CD4-positive, CD25-positive, alpha-beta regulatory T cell (primary cell): ENCODE measurements around the gene ERV3-1. TPM values are rescaled to one million over a fixed set of nuclear protein-coding genes. Genes with fewer than 3 reads are reported as not detected.
A peak's percentile ranks its signal among the peaks of the same experiment; 100 is the strongest.
"Not testable (repeated sequence)": the region's sequence is repeated elsewhere in the genome, so short reads cannot be mapped to it uniquely, and the experiment has no call there.

Experiments
- ATAC-seq, 2 donors: fragments of 150-1000 bp; cut with Tn5 transposase; one replicate each; pipeline ENCODE4 v1.10.0; 2021; ENCODE audit warnings: low read depth in 2 of 2, moderate number of reproducible peaks in 2 of 2, moderate library complexity in 1 of 2
- DNase-seq, 3 donors: peaks; one replicate each; pipeline versions ENCODE4 v3.0.0 to v3.0.0-alpha.2; 2012 to 2022; ENCODE audit warnings: mixed read lengths in 1 of 3
- H3K27ac ChIP-seq: one replicate; pipeline ENCODE4 v1.7.0; 2013; ENCODE audit warnings: mild to moderate bottlenecking, low read length; ENCODE audit not compliant: insufficient read depth, poor library complexity, severe bottlenecking
- H3K27me3 ChIP-seq: one replicate; pipeline ENCODE4 v1.7.0; 2013; ENCODE audit warnings: low read length; ENCODE audit not compliant: control insufficient read depth, insufficient read depth
- H3K36me3 ChIP-seq: one replicate; pipeline ENCODE4 v1.7.0; 2013; ENCODE audit warnings: mild to moderate bottlenecking, low read length, moderate library complexity; ENCODE audit not compliant: control insufficient read depth, insufficient read depth
- H3K4me1 ChIP-seq: 2 replicates; pipeline ENCODE4 v1.7.0; 2013; ENCODE audit warnings: mild to moderate bottlenecking, low read length; ENCODE audit not compliant: insufficient read depth, control insufficient read depth, poor library complexity, severe bottlenecking
- H3K4me3 ChIP-seq: one replicate; pipeline ENCODE4 v1.7.0; 2013; ENCODE audit warnings: low read depth, mild to moderate bottlenecking, low read length, moderate library complexity
- H3K9me3 ChIP-seq, 2 experiments: 1 replicate in 1 of 2; 2 replicates in 1 of 2; pipeline ENCODE4 v1.7.0; 2013; ENCODE audit warnings: low read length in 2 of 2, mild to moderate bottlenecking in 1 of 2, moderate library complexity in 1 of 2; ENCODE audit not compliant: control insufficient read depth in 2 of 2
- H3K27ac Mint-ChIP-seq, 3 donors: one replicate each; pipeline ENCODE4 v1.8.0; 2020 to 2022; ENCODE audit warnings: mild to moderate bottlenecking in 3 of 3, mixed read lengths in 3 of 3, moderate library complexity in 2 of 3
- H3K27me3 Mint-ChIP-seq: one replicate; pipeline ENCODE4 v1.8.0; 2022; ENCODE audit warnings: mild to moderate bottlenecking, mixed read lengths
- H3K36me3 Mint-ChIP-seq: one replicate; pipeline ENCODE4 v1.8.0; 2020; ENCODE audit warnings: mixed read lengths
- H3K4me1 Mint-ChIP-seq, 4 donors: one replicate each; pipeline ENCODE4 v1.8.0; 2020 to 2022; ENCODE audit warnings: mixed read lengths in 4 of 4, mild to moderate bottlenecking in 1 of 4
- H3K4me3 Mint-ChIP-seq, 4 donors: one replicate each; pipeline ENCODE4 v1.8.0; 2020 to 2022; ENCODE audit warnings: mild to moderate bottlenecking in 4 of 4, mixed read lengths in 4 of 4, moderate library complexity in 3 of 4
- H3K9me3 Mint-ChIP-seq, 7 donors: one replicate each; pipeline ENCODE4 v1.8.0; 2020 to 2022; ENCODE audit warnings: mixed read lengths in 7 of 7, mild to moderate bottlenecking in 3 of 7, moderate library complexity in 2 of 7
- polyA plus RNA-seq, 4 donors: library from polyadenylated mRNA; unstranded; fragments of 300-500 nt; fragmentation: Illumina TruSeq; gene quantifications; one replicate each; pipeline ENCODE4 v1.2.3, GENCODE V29; 2021
- total RNA-seq: library from RNA; stranded (reverse); gene quantifications from one replicate; pipeline ENCODE4 v1.2.3, GENCODE V29; 2022

ERV3-1 gene
- total and polyA plus RNA-seq, 5 donors from 2014 or later = 5.8 to 16.7 (median 7.5) TPM

DNA sequence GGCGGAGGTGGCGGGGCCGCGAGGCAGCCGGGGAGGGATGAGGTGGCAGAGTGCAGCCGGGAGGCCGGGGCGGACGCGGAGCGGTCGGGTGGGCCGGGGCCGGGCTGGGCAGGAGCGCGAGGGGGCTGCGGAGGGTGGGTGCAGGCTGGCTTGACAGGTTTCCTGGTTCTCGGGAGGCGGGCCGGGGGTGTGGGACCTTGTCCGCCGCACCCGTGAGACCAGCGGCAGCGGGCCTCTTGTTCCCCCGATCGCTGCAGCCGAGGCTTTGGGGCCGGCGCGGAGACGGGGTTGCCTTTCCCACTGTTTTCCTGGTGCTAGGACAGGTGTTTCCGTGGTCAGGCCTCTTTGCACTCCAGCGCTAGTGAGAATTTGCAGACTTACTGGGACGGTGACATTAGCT is 32.3 kb upstream of the ERV3-1 start:
- H3K36me3 Mint-ChIP-seq, H3K9me3 ChIP-seq, H3K27me3 Mint-ChIP-seq, H3K27me3 ChIP-seq, H3K9me3 Mint-ChIP-seq, ATAC-seq, H3K36me3 ChIP-seq: not testable (repeated sequence)
- Mint-ChIP-seq H3K4me3 (peak overlapping the region; percentile 86 to 92 (median 89)), H3K27ac (peak overlapping the region in 2 of 3 donors; percentile 79 to 84), H3K4me1 (peaks cover 12 to 18% (median 14%) of the 10 kb centered on the region in 4 donors)
- Histone ChIP-seq H3K27ac (peak overlapping the region; percentile 33), H3K4me3 (peak overlapping the region; percentile 74), H3K4me1 (peaks cover 10% of the 10 kb centered on the region)
- peak; percentile 9 to 27 (median 17) for DNase-seq

DNA sequence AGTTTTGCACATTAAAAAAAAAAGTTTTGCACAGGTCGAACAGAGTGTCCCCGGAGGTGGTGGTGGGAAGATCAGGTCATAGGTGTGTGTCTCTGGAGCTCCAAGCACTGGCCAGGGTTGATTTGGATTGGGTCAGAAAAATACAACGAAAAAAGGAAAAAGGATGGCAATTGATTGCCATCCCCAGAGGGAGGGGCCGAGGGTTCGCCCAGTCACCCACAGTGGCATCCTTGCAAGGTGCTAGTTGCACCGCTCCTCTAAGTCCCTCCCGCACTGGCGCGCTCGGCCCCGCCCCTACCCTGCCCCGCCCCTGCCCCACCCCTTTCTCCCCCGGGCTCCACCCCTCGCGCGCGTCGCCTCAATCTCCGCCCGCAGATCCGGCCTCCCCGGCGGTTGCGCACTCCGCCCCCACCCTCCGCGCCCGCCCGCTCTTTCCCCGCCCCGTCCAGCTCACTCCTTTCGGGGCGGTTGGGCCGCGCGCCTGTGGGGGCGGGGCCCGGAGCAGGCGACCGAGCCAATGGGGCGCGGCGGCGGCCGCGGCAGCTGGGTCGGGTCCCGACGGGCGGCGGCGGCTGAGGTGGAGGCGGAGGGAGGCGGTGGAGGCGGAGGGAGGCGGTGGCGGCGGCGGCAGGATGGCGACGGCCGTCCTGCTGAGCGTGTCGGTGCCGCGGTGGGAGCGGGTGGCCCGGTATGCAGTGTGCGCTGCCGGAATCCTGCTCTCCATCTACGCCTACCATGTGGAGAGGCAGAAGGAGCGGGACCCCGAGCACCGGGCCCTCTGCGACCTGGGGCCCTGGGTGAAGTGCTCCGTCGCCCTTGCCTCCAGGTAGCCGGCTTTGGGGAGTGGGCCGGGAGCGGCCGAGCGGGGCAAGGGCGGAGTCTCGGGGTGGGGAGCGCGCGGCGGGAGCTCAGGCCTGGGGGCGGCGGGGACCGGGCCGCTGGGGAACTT is 31.5 kb upstream of the ERV3-1 start:
- H3K36me3 Mint-ChIP-seq = no peaks in the 10 kb centered on the region
- H3K27ac Mint-ChIP-seq = peak overlapping the region; percentile 10 to 89 (median 84)
- H3K27me3 Mint-ChIP-seq = peaks cover 4% of the 10 kb centered on the region
- Histone ChIP-seq H3K4me1 (peaks cover 10% of the 10 kb centered on the region), H3K9me3 (no peaks in the 10 kb centered on the region), H3K27ac (peak overlapping the region; percentile 47), H3K4me3 (peak overlapping the region; percentile 26), H3K36me3 (no peaks in the 10 kb centered on the region), H3K27me3 (no peaks in the 10 kb centered on the region)
- peaks cover 12 to 18% (median 14%) of the 10 kb centered on the region in 4 donors for H3K4me1 Mint-ChIP-seq
- ATAC-seq (peak; percentile 90 to 92), DNase-seq (peak; percentile 89 to 96 (median 90))
- H3K9me3 Mint-ChIP-seq = peaks cover 0 to 2% (median 0%) of the 10 kb centered on the region in 7 donors
- peak overlapping the region; percentile 79 to 92 (median 83) for H3K4me3 Mint-ChIP-seq

DNA sequence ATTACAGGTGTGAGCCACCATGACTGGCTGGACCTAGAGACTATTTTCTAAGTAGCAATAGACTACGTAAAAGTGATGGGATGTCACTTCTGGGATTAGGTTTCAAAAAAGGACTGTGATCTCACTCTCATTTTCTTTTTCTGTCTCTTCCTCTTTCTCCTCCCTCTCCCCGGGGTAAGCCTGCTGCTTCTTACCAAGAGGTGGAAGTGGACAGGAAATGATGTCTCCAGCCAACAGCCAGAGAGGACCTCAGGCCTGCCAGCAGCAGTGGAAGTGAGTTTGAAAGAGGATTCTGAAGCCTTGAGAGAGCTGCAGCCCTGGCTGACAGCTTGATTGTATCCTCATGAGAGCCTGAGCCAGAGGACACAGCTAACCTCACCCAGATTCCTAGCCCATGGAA is 30.0 kb upstream of the ERV3-1 start:
- not testable (repeated sequence) for H3K27me3 Mint-ChIP-seq, DNase-seq, H3K4me3 ChIP-seq, H3K27ac ChIP-seq, H3K27me3 ChIP-seq, H3K9me3 Mint-ChIP-seq, ATAC-seq, H3K36me3 Mint-ChIP-seq, H3K27ac Mint-ChIP-seq, H3K9me3 ChIP-seq, H3K36me3 ChIP-seq, H3K4me3 Mint-ChIP-seq
- H3K4me1 Mint-ChIP-seq = peaks cover 11 to 16% (median 12%) of the 10 kb centered on the region in 4 donors
- H3K4me1 ChIP-seq = peaks cover 10% of the 10 kb centered on the region

- Mint-ChIP-seq H3K27ac (peak overlapping the region in 1 of 3 donors; percentile 56), H3K4me3 (peak overlapping the region in 1 of 4 donors; percentile 69), H3K4me1 (peaks cover 11 to 16% (median 12%) of the 10 kb centered on the region in 4 donors)
- H3K4me1 ChIP-seq = peaks cover 10% of the 10 kb centered on the region
- not testable (repeated sequence) for H3K4me3 ChIP-seq, H3K27ac ChIP-seq, DNase-seq, H3K27me3 Mint-ChIP-seq, H3K9me3 ChIP-seq, ATAC-seq, H3K27me3 ChIP-seq, H3K9me3 Mint-ChIP-seq, H3K36me3 Mint-ChIP-seq, H3K36me3 ChIP-seq
These were observed 29.0 kb upstream of the ERV3-1 start for GRCh38 chr7:65035469-65035868.

- H3K27ac Mint-ChIP-seq, H3K36me3 ChIP-seq, H3K4me3 ChIP-seq, H3K4me1 Mint-ChIP-seq, H3K27me3 ChIP-seq, H3K9me3 ChIP-seq, ATAC-seq, H3K9me3 Mint-ChIP-seq, H3K4me1 ChIP-seq, H3K27ac ChIP-seq, H3K4me3 Mint-ChIP-seq, H3K36me3 Mint-ChIP-seq, DNase-seq: not testable (repeated sequence)
- peaks cover 10% of the 10 kb centered on the region for H3K27me3 Mint-ChIP-seq
These were observed 27.8 kb upstream of the ERV3-1 start for GRCh38 chr7:65034120-65034782.

- H3K36me3 ChIP-seq, H3K27me3 Mint-ChIP-seq, H3K36me3 Mint-ChIP-seq, H3K4me3 Mint-ChIP-seq, H3K27ac Mint-ChIP-seq, DNase-seq, H3K9me3 Mint-ChIP-seq, ATAC-seq, H3K27ac ChIP-seq, H3K4me1 ChIP-seq, H3K27me3 ChIP-seq, H3K9me3 ChIP-seq, H3K4me3 ChIP-seq, H3K4me1 Mint-ChIP-seq: not testable (repeated sequence)
These were observed 26.9 kb upstream of the ERV3-1 start for GRCh38 chr7:65033391-65033790.

DNA sequence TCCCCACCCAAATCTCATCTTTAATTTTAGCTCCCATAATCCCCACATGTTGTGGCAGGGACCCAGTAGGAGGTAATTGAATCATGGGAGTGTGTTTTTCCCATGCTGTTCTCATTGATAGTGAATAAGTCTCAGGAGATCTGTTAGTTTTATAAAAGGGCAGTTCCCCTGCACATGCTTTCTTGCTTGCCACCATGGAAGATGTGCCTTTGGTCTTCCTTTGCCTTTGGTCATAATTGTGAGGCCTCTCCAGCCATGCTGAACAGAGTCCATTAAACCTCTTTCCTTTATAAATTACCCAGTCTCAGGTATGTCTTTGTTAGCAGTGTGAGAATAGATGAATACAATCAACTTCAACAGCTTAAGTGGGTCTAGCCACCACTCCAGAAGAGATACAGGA is 18.5 kb upstream of the ERV3-1 start:
- not testable (repeated sequence) for H3K27me3 ChIP-seq, H3K27me3 Mint-ChIP-seq, ATAC-seq, DNase-seq, H3K27ac Mint-ChIP-seq, H3K4me1 Mint-ChIP-seq, H3K9me3 Mint-ChIP-seq, H3K9me3 ChIP-seq, H3K4me3 Mint-ChIP-seq, H3K36me3 ChIP-seq, H3K4me1 ChIP-seq, H3K36me3 Mint-ChIP-seq, H3K27ac ChIP-seq, H3K4me3 ChIP-seq
